ENCODE results near the gene IFI44. TPM values are rescaled to one million over a fixed set of nuclear protein-coding genes. Genes with fewer than 3 reads are reported as not detected.

The IFI44 gene
- total RNA-seq, 2 experiments from 2014 or later = 67.4 to 70.0 TPM

DNA sequence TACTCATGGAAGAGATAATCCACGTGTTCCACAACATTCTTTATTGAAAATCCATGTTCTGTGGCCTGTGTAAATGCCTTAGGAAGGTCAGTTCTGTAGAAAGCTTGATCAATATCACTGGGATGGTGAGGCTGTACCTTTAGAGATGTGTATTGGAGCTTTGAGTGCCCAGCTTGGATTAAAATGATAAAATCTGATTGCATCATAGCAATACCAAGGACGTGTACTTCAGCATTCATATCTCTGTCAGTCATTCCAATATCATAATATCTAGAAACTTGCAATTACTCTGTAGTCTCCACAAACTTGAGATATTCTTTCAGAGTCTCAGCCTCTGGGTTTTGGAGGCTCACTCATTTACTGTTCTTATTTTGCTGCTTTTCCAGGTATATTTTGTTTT lies 31.6 kb downstream of the IFI44 start:
- no peaks in the 10 kb centered on the region for H3K36me3 ChIP-seq (ENCODE audit: insufficient read depth, low read length)
- TF ChIP-seq, protein P1, sequence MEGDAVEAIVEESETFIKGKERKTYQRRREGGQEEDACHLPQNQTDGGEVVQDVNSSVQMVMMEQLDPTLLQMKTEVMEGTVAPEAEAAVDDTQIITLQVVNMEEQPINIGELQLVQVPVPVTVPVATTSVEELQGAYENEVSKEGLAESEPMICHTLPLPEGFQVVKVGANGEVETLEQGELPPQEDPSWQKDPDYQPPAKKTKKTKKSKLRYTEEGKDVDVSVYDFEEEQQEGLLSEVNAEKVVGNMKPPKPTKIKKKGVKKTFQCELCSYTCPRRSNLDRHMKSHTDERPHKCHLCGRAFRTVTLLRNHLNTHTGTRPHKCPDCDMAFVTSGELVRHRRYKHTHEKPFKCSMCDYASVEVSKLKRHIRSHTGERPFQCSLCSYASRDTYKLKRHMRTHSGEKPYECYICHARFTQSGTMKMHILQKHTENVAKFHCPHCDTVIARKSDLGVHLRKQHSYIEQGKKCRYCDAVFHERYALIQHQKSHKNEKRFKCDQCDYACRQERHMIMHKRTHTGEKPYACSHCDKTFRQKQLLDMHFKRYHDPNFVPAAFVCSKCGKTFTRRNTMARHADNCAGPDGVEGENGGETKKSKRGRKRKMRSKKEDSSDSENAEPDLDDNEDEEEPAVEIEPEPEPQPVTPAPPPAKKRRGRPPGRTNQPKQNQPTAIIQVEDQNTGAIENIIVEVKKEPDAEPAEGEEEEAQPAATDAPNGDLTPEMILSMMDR (IDR thresholded peaks at IDR 0.05) = no peak
- ATAC-seq (ENCODE audit: poor library complexity) (no peak), DNase-seq (no peak)
- H3K4me3 ChIP-seq (ENCODE audit: low read length) = no peak overlapping the region
- Mint-ChIP-seq H3K9me3 (no peaks in the 10 kb centered on the region), H3K27ac (no peak overlapping the region), H3K4me1 (ENCODE audit: low read depth) (no peaks in the 10 kb centered on the region), H3K27me3 (peaks cover 10% of the 10 kb centered on the region), H3K36me3 (ENCODE audit: low read depth) (no peaks in the 10 kb centered on the region), H3K4me3 (no peak overlapping the region)
- POLR2A ChIA-PET = no interaction called here
- H3K4me1 ChIP-seq (ENCODE audit: insufficient read depth, low read length) = no peaks in the 10 kb centered on the region
- no peaks in the 10 kb centered on the region for H3K9me3 ChIP-seq (ENCODE audit: control insufficient read depth in 1 of 2, insufficient read depth in 1 of 2, low read length in 2 of 2)
- CTCF ChIA-PET = interaction anchor here (3.2 kb wide), 1 partner anchor 64 kb away, joined by 12 read pairs; no protein-coding TSS in a partner anchor
- H3K27me3 ChIP-seq (ENCODE audit: control insufficient read depth in 1 of 2, insufficient read depth in 2 of 2, low read length in 2 of 2) = no peaks in the 10 kb centered on the region
- intact Hi-C loops (cut with DNase I, micrococcal nuclease) = no loop called here
- no peak overlapping the region for H3K27ac ChIP-seq (ENCODE audit: low read depth in 1 of 2, low read length in 2 of 2)

DNA sequence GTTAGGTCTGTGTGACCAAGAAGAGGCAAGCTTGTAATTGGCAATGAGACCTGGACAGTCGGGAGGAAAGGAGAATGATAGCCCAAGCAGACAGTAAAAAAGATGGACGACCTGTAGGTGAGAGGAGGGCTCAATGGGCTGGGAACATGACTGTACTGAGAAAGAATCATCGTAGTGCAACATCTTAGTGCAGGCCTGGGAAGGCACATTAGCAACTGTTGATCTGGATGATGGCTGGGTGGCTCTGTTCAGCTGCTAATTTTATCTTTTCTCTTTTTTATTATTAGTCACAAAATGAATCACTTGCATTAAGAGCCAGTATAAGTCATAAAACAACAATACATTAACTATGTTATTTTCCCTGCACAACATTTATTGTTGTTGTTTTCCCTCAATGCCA lies 32.9 kb downstream of the IFI44 start:
- no peak for DNase-seq
- intact Hi-C loops (cut with DNase I, micrococcal nuclease) = no loop called here
- Mint-ChIP-seq H3K4me3 (no peak overlapping the region), H3K36me3 (ENCODE audit: low read depth) (no peaks in the 10 kb centered on the region), H3K9me3 (no peaks in the 10 kb centered on the region), H3K27me3 (peaks cover 10% of the 10 kb centered on the region), H3K4me1 (ENCODE audit: low read depth) (no peaks in the 10 kb centered on the region), H3K27ac (no peak overlapping the region)
- H3K36me3 ChIP-seq (ENCODE audit: insufficient read depth, low read length) = no peaks in the 10 kb centered on the region
- no peaks in the 10 kb centered on the region for H3K27me3 ChIP-seq (ENCODE audit: control insufficient read depth in 1 of 2, insufficient read depth in 2 of 2, low read length in 2 of 2)
- no peaks in the 10 kb centered on the region for H3K9me3 ChIP-seq (ENCODE audit: control insufficient read depth in 1 of 2, insufficient read depth in 1 of 2, low read length in 2 of 2)
- H3K27ac ChIP-seq (ENCODE audit: low read depth in 1 of 2, low read length in 2 of 2) = no peak overlapping the region
- POLR2A ChIA-PET = no interaction called here
- TF ChIP-seq, protein P1 (IDR thresholded peaks at IDR 0.05) = no peak
- no peak overlapping the region for H3K4me3 ChIP-seq (ENCODE audit: low read length)
- CTCF ChIA-PET = interaction anchor here (2.0 to 3.2 kb wide), 2 partner anchors 31 to 65 kb away, joined by 4 to 12 read pairs; no protein-coding TSS in a partner anchor
- no peak for ATAC-seq (ENCODE audit: poor library complexity)
- no peaks in the 10 kb centered on the region for H3K4me1 ChIP-seq (ENCODE audit: insufficient read depth, low read length)

DNA sequence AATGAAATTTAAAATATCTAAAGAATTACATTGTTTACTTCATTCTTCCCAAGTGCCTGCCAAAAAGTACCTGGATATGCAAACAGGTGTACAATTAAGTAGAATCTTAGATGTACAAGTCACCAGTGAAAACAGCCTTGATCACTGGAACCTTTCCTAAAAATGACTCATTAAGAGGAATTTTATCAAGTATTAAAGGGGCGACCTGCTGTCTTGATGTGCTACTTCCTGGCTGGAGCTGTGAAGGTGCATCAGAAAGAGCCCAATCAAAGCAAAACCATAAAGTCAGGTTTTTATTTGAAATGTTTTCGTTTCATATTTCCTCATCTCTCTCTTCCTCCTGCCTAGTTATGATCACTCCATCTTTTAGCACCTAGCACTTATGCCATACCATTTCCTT lies 33.4 kb downstream of the IFI44 start:
- DNase-seq (no peak), ATAC-seq (ENCODE audit: poor library complexity) (no peak)
- TF ChIP-seq, protein P1 (IDR thresholded peaks at IDR 0.05) = no peak
- H3K27me3 ChIP-seq (ENCODE audit: control insufficient read depth in 1 of 2, insufficient read depth in 2 of 2, low read length in 2 of 2) = no peaks in the 10 kb centered on the region
- H3K27me3 Mint-ChIP-seq = peaks cover 10% of the 10 kb centered on the region
- ChIA-PET CTCF (interaction anchor here (2.0 to 3.2 kb wide), 2 partner anchors 30 to 66 kb away, joined by 4 to 12 read pairs; no protein-coding TSS in a partner anchor), POLR2A (no interaction called here)
- H3K27ac Mint-ChIP-seq = no peak overlapping the region
- no peaks in the 10 kb centered on the region for H3K4me1 ChIP-seq (ENCODE audit: insufficient read depth, low read length)
- H3K9me3 ChIP-seq (ENCODE audit: control insufficient read depth in 1 of 2, insufficient read depth in 1 of 2, low read length in 2 of 2) = no peaks in the 10 kb centered on the region
- H3K4me1 Mint-ChIP-seq (ENCODE audit: low read depth) = no peaks in the 10 kb centered on the region
- no peak overlapping the region for H3K4me3 Mint-ChIP-seq
- H3K27ac ChIP-seq (ENCODE audit: low read depth in 1 of 2, low read length in 2 of 2) = no peak overlapping the region
- H3K36me3 Mint-ChIP-seq (ENCODE audit: low read depth) = no peaks in the 10 kb centered on the region
- no peak overlapping the region for H3K4me3 ChIP-seq (ENCODE audit: low read length)
- intact Hi-C loops (cut with DNase I, micrococcal nuclease) = no loop called here
- H3K36me3 ChIP-seq (ENCODE audit: insufficient read depth, low read length) = no peaks in the 10 kb centered on the region
- H3K9me3 Mint-ChIP-seq = no peaks in the 10 kb centered on the region

Data from CD4-positive, alpha-beta T cell (primary cell).